Smooth muscle cell (in vitro differentiated cells): ENCODE results near the gene SLC35E4. TPM values are rescaled to one million over a fixed set of nuclear protein-coding genes. Genes with fewer than 3 reads are reported as not detected.

Experiments
- DNase-seq: peaks from one replicate; lab custom pipeline; 2025; ENCODE audit not compliant: unreplicated experiment; lab: John Stamatoyannopoulos, UW
- H2AFZ ChIP-seq: fragments of 200-600 bp; sonication (generic); 2 replicates; pipeline ENCODE4 v1.6.0; 2016; ENCODE audit warnings: antibody characterized with exemption, low read depth, mild to moderate bottlenecking
- H3F3A ChIP-seq: fragments of 200-600 bp; sonication (generic); 2 replicates; pipeline ENCODE4 v1.6.0; 2017; ENCODE audit warnings: antibody characterized with exemption, low read depth
- H3K27ac ChIP-seq: fragments of 200-600 bp; sonication (generic); 2 replicates; pipeline ENCODE4 v1.5.1; 2016; ENCODE audit warnings: low read depth, mild to moderate bottlenecking
- H3K27me3 ChIP-seq: fragments of 200-600 bp; sonication (generic); 2 replicates; pipeline ENCODE4 v1.6.1; 2016; ENCODE audit warnings: low read depth, mild to moderate bottlenecking
- H3K36me3 ChIP-seq: fragments of 200-600 bp; sonication (generic); 2 replicates; pipeline ENCODE4 v1.5.1; 2016; ENCODE audit warnings: low read depth
- H3K4me1 ChIP-seq: fragments of 200-600 bp; sonication (generic); 2 replicates; pipeline ENCODE4 v1.5.1; 2016; ENCODE audit warnings: low read depth
- H3K4me2 ChIP-seq: fragments of 200-600 bp; sonication (generic); 2 replicates; pipeline ENCODE4 v1.6.0; 2016; ENCODE audit warnings: mild to moderate bottlenecking
- H3K4me3 ChIP-seq: fragments of 200-600 bp; sonication (generic); 2 replicates; pipeline ENCODE4 v1.5.1; 2016; ENCODE audit warnings: mild to moderate bottlenecking
- H3K79me2 ChIP-seq: fragments of 200-600 bp; sonication (generic); 2 replicates; pipeline ENCODE4 v1.6.0; 2016; ENCODE audit warnings: low read depth, mild to moderate bottlenecking
- H3K9ac ChIP-seq: fragments of 200-600 bp; sonication (generic); 2 replicates; pipeline ENCODE4 v1.6.0; 2016; ENCODE audit warnings: low read depth
- H3K9me3 ChIP-seq: fragments of 200-600 bp; sonication (generic); replicated peaks from 2 replicates; pipeline ENCODE4 v1.5.1; 2016; ENCODE audit warnings: low read depth
- H4K20me1 ChIP-seq: fragments of 200-600 bp; sonication (generic); 2 replicates; pipeline ENCODE4 v1.6.0; 2016; ENCODE audit warnings: low read depth
- WGBS: methylation state at CpG from one replicate; pipeline ENCODE4 v1.1.7; 2016; ENCODE audit warnings: low lambda C conversion rate; 5-methylcytosine and 5-hydroxymethylcytosine counted together
- polyA plus RNA-seq: library from polyadenylated mRNA; unstranded; fragments of >200 nt; fragmentation: Nextera tagmentation; extraction: Ambion mirVana; gene quantifications from 2 replicates; pipeline ENCODE4 v1.2.1, GENCODE V29; 2016
- total RNA-seq: library from RNA; depleted of rRNA; stranded (reverse); fragments of >200 nt; gene quantifications from 2 replicates; pipeline ENCODE4 v1.2.3, GENCODE V29; 2014
- TF ChIP-seq, protein P1 (sequence below): fragments of 200-600 bp; sonication (generic); IDR thresholded peaks from 2 replicates; pipeline ENCODE4 v1.5.1; 2017; ENCODE audit warnings: borderline replicate concordance, mild to moderate bottlenecking, antibody characterized with exemption; ENCODE audit not compliant: insufficient read depth, poor library complexity, severe bottlenecking

The SLC35E4 gene
- total and polyA plus RNA-seq, 2 experiments from 2014 or later, result 3.6 to 7.2 TPM

DNA sequence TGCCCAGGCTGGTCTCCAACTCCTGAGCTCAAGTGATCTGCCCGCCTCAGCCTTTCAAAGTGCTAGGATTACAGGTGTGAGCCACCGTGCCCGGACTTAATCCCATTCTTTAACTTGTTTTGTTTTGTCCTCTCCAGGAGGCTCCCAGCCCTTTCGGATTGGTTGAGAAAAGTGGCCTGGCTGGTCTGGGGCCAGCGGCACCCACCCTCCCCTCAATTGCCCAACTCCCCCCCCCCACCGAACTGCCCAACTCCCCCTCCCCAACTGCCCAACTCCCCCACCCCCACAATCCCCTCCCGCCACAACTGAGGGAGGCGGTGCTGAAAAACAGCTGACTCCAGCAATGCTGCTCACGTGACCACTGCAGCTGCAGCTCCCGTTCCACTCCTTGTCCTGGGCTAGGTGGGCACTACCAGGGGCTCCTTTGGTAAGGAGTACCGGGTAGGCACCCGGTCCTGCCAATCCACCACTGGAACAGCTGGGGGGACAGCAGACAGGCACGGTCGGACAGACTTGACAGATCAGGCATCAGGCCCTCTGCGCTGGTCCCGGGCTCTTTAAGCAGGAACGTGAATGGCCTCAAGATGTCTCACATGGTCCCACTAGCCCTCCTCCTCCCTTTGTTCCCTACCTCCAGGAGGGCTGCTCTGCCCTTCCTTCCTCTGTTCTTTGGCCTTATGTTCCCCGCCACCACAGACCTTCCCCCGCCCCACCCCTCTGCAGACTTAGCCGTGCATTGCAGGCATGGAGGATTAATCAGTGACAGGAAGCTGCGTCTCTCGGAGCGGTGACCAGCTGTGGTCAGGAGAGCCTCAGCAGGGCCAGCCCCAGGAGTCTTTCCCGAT, 28.9 kb upstream of the SLC35E4 start, which contains the start of gene TCN2:
TSS of gene TCN2 (plus strand) at position 720 of the 845 bp plus-strand sequence. CDS start 158 bp downstream, outside the sequence.
- peaks cover 26% of the 10 kb centered on the region for H3K4me1 ChIP-seq
- H3K27ac ChIP-seq, result no peak within 1 kb of the TSS
- no peaks in the 10 kb centered on the region for H3K36me3 ChIP-seq
- 4% methylated on average over 20 of the region's 24 CpGs for WGBS
- DNase-seq, result peak; percentile 47
- peak within 1 kb of the TSS; percentile 81 for H2AFZ ChIP-seq
- no peaks in the 10 kb centered on the region for H4K20me1 ChIP-seq
- H3K9me3 ChIP-seq, result no peaks in the 10 kb centered on the region
- no peaks in the 10 kb centered on the region for H3K79me2 ChIP-seq
- no peaks in the 10 kb centered on the region for H3F3A ChIP-seq
- H3K4me2 ChIP-seq, result peak within 1 kb of the TSS; percentile 95
- H3K9ac ChIP-seq, result peak within 1 kb of the TSS; percentile 53
- peak within 1 kb of the TSS; percentile 60 for H3K4me3 ChIP-seq
- TF ChIP-seq, protein P1, sequence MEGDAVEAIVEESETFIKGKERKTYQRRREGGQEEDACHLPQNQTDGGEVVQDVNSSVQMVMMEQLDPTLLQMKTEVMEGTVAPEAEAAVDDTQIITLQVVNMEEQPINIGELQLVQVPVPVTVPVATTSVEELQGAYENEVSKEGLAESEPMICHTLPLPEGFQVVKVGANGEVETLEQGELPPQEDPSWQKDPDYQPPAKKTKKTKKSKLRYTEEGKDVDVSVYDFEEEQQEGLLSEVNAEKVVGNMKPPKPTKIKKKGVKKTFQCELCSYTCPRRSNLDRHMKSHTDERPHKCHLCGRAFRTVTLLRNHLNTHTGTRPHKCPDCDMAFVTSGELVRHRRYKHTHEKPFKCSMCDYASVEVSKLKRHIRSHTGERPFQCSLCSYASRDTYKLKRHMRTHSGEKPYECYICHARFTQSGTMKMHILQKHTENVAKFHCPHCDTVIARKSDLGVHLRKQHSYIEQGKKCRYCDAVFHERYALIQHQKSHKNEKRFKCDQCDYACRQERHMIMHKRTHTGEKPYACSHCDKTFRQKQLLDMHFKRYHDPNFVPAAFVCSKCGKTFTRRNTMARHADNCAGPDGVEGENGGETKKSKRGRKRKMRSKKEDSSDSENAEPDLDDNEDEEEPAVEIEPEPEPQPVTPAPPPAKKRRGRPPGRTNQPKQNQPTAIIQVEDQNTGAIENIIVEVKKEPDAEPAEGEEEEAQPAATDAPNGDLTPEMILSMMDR, result no peak
- H3K27me3 ChIP-seq, result no peaks in the 10 kb centered on the region

DNA sequence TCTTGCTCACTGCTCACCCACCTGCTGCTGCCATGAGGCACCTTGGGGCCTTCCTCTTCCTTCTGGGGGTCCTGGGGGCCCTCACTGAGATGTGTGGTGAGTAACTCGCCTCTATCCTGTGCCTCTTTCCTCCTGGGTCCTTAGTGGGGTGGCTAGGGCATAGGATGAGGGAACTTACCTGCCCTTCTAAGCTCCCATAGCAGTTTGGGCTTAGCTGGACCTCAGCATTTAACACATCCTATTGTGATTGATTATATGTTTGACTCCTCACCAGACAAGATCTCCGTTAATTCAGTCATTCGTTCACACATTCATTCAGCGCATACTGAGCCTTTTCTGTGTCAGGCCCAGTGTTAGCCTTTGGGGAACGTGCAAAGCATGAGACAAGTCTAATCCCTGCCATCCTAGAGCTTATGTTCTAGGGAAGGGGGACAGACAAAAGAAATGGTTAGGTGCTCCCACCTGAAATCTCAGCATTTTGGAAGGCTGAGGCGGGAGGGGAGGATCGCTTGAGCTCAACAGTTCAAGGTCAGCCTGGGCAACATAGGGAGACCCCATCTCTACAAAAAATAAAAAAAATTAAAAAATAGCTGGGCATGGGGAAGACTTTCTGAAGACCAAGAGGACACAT, 28.2 kb upstream of the SLC35E4 start:
- TF ChIP-seq, protein P1, result no peak
- H3K9me3 ChIP-seq, result no peaks in the 10 kb centered on the region
- H3K27me3 ChIP-seq, result no peaks in the 10 kb centered on the region
- H4K20me1 ChIP-seq, result no peaks in the 10 kb centered on the region
- peak overlapping the region; percentile 95 for H3K4me2 ChIP-seq
- DNase-seq, result no peak
- no peaks in the 10 kb centered on the region for H3K79me2 ChIP-seq
- no peak overlapping the region for H3K9ac ChIP-seq
- 82% methylated on average over 7 of the region's 7 CpGs for WGBS
- no peak overlapping the region for H3K27ac ChIP-seq
- H3K4me1 ChIP-seq, result peaks cover 26% of the 10 kb centered on the region
- H3F3A ChIP-seq, result no peaks in the 10 kb centered on the region
- peak overlapping the region; percentile 60 for H3K4me3 ChIP-seq
- peak overlapping the region; percentile 81 for H2AFZ ChIP-seq
- H3K36me3 ChIP-seq, result no peaks in the 10 kb centered on the region

DNA sequence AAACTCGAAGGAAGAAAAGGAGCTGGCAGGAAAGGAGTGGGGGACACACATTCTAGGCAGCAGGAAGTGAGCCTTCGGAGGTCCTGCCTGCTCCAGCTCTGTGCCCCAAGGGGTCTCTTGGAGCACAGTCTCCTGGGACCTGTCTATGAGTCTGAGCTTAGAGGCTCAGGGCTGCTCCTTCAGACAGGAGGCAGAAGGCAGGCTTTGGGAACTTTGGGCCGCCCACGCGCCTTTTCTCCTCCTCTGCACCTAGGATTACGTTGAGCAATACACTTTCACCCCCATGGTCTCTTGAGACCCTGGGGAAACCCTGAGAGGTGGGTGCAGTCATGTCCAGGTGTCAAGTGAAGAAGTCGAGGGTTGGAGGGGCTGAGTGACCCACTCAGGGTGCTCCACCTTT, 27.6 kb upstream of the SLC35E4 start:
- Histone ChIP-seq H3K4me1 (peaks cover 26% of the 10 kb centered on the region), H3K27ac (no peak overlapping the region), H3K27me3 (no peaks in the 10 kb centered on the region), H2AFZ (no peak overlapping the region), H4K20me1 (no peaks in the 10 kb centered on the region), H3K36me3 (no peaks in the 10 kb centered on the region), H3K9me3 (no peaks in the 10 kb centered on the region), H3K4me3 (no peak overlapping the region), H3K9ac (no peak overlapping the region), H3F3A (no peaks in the 10 kb centered on the region), H3K79me2 (no peaks in the 10 kb centered on the region), H3K4me2 (no peak overlapping the region)
- TF ChIP-seq, protein P1, result no peak
- no peak for DNase-seq
- 92% methylated on average over 7 of the region's 7 CpGs for WGBS
